Measurements from ENCODE around the gene TCEAL7.

- TF ChIP-seq SIN3A (IDR thresholded peaks at IDR 0.05; ENCODE audit: borderline replicate concordance, insufficient read depth, low read length), result no peak
- no peak for TF ChIP-seq POLR2AphosphoS5 (IDR thresholded peaks at IDR 0.05; ENCODE audit: low read depth, low read length)
- no peak for TF ChIP-seq FOXP2 (optimal IDR thresholded peaks at IDR 0.05; ENCODE audit: borderline replicate concordance, extremely low read depth, extremely low read length, insufficient read depth)
These were observed 17.8 kb downstream of the TCEAL7 start for GRCh38 chrX:103347682-103348397.

Data from PFSK-1 (cell line).